Measurements from ENCODE around the gene C1QTNF1. TPM values are rescaled to one million over a fixed set of nuclear protein-coding genes. Genes with fewer than 3 reads are reported as not detected.

The C1QTNF1 gene
- total and polyA plus RNA-seq, 9 of the 15 experiments (the other 6 are each of a cell fraction or from before 2014, with no cell fraction given): 0.09 TPM; not detected in 8

DNA sequence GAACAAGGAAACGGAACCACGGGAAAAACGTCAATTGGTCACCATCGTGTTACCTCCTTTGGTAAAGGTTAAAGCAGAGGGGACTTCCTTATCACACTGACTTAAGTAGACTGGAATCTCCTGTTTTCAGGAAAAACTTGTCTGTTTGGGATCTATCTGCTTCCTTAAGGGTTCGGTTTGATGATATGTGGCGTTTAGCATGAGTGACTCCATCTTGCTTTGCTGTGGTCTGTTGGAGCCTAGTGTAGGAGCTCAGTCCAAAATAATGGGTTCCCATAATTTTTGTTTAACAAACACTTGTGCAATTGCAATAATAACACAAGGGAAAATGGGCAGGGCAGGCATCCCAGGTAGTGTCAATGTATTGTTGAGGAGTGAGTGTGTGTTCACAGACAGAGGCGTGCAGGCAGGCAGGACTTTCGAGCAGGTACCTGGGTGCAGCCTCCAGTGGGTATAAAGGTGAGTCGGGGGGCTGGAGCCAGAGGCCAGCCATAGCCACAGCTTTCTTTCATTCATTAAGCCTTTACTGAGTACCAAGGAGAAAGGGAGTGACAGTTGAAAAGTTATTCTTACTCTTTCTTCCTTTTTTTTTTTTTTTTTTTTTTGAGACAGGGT is 46.4 kb downstream of the C1QTNF1 start (continued):
- TF ChIP-seq, protein P1, sequence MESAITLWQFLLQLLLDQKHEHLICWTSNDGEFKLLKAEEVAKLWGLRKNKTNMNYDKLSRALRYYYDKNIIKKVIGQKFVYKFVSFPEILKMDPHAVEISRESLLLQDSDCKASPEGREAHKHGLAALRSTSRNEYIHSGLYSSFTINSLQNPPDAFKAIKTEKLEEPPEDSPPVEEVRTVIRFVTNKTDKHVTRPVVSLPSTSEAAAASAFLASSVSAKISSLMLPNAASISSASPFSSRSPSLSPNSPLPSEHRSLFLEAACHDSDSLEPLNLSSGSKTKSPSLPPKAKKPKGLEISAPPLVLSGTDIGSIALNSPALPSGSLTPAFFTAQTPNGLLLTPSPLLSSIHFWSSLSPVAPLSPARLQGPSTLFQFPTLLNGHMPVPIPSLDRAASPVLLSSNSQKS (CRISPR knock-in tag; IDR thresholded peaks at IDR 0.05): no peak
- TF ChIP-seq BACH1 (tag; IDR thresholded peaks at IDR 0.05) (no peak), GTF2A2 (tag; IDR thresholded peaks at IDR 0.05) (0 out of 2 replicates have a peak, but pooled peaks have one; percentile 27), ZNF644 (tag; IDR thresholded peaks at IDR 0.05; ENCODE audit: low read depth) (0 out of 2 replicates have a peak, but pooled peaks have one; percentile 37), ZNF134 (CRISPR knock-in tag; conservative IDR thresholded peaks at IDR 0.05) (no peak), ZNF354B (CRISPR knock-in tag; IDR thresholded peaks at IDR 0.05) (no peak), CBFA2T3 (IDR thresholded peaks at IDR 0.05) (no peak), ZNF175 (CRISPR knock-in tag; IDR thresholded peaks at IDR 0.05; ENCODE audit: low read depth) (0 out of 2 replicates have a peak, but pooled peaks have one; percentile 42), NFE2 (IDR thresholded peaks at IDR 0.05; ENCODE audit: low read depth) (no peak), PTTG1 (tag; IDR thresholded peaks at IDR 0.05; ENCODE audit: low read depth) (peak; percentile 73), HCFC1 (IDR thresholded peaks at IDR 0.05; ENCODE audit: low read depth, low read length) (no peak), ZNF445 (CRISPR knock-in tag; IDR thresholded peaks at IDR 0.05; ENCODE audit: low read depth) (no peak)
- TF ChIP-seq, protein P2, sequence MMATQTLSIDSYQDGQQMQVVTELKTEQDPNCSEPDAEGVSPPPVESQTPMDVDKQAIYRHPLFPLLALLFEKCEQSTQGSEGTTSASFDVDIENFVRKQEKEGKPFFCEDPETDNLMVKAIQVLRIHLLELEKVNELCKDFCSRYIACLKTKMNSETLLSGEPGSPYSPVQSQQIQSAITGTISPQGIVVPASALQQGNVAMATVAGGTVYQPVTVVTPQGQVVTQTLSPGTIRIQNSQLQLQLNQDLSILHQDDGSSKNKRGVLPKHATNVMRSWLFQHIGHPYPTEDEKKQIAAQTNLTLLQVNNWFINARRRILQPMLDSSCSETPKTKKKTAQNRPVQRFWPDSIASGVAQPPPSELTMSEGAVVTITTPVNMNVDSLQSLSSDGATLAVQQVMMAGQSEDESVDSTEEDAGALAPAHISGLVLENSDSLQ (IDR thresholded peaks at IDR 0.05): no peak
- TF ChIP-seq, protein P3, sequence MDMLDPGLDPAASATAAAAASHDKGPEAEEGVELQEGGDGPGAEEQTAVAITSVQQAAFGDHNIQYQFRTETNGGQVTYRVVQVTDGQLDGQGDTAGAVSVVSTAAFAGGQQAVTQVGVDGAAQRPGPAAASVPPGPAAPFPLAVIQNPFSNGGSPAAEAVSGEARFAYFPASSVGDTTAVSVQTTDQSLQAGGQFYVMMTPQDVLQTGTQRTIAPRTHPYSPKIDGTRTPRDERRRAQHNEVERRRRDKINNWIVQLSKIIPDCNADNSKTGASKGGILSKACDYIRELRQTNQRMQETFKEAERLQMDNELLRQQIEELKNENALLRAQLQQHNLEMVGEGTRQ (CRISPR knock-in tag; IDR thresholded peaks at IDR 0.05): no peak
- TF ChIP-seq, protein P4, sequence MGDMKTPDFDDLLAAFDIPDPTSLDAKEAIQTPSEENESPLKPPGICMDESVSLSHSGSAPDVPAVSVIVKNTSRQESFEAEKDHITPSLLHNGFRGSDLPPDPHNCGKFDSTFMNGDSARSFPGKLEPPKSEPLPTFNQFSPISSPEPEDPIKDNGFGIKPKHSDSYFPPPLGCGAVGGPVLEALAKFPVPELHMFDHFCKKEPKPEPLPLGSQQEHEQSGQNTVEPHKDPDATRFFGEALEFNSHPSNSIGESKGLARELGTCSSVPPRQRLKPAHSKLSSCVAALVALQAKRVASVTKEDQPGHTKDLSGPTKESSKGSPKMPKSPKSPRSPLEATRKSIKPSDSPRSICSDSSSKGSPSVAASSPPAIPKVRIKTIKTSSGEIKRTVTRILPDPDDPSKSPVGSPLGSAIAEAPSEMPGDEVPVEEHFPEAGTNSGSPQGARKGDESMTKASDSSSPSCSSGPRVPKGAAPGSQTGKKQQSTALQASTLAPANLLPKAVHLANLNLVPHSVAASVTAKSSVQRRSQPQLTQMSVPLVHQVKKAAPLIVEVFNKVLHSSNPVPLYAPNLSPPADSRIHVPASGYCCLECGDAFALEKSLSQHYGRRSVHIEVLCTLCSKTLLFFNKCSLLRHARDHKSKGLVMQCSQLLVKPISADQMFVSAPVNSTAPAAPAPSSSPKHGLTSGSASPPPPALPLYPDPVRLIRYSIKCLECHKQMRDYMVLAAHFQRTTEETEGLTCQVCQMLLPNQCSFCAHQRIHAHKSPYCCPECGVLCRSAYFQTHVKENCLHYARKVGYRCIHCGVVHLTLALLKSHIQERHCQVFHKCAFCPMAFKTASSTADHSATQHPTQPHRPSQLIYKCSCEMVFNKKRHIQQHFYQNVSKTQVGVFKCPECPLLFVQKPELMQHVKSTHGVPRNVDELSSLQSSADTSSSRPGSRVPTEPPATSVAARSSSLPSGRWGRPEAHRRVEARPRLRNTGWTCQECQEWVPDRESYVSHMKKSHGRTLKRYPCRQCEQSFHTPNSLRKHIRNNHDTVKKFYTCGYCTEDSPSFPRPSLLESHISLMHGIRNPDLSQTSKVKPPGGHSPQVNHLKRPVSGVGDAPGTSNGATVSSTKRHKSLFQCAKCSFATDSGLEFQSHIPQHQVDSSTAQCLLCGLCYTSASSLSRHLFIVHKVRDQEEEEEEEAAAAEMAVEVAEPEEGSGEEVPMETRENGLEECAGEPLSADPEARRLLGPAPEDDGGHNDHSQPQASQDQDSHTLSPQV (IDR thresholded peaks at IDR 0.05): 0 out of 2 replicates have a peak, but pooled peaks have one; percentile 25
- TF ChIP-seq, protein P5, sequence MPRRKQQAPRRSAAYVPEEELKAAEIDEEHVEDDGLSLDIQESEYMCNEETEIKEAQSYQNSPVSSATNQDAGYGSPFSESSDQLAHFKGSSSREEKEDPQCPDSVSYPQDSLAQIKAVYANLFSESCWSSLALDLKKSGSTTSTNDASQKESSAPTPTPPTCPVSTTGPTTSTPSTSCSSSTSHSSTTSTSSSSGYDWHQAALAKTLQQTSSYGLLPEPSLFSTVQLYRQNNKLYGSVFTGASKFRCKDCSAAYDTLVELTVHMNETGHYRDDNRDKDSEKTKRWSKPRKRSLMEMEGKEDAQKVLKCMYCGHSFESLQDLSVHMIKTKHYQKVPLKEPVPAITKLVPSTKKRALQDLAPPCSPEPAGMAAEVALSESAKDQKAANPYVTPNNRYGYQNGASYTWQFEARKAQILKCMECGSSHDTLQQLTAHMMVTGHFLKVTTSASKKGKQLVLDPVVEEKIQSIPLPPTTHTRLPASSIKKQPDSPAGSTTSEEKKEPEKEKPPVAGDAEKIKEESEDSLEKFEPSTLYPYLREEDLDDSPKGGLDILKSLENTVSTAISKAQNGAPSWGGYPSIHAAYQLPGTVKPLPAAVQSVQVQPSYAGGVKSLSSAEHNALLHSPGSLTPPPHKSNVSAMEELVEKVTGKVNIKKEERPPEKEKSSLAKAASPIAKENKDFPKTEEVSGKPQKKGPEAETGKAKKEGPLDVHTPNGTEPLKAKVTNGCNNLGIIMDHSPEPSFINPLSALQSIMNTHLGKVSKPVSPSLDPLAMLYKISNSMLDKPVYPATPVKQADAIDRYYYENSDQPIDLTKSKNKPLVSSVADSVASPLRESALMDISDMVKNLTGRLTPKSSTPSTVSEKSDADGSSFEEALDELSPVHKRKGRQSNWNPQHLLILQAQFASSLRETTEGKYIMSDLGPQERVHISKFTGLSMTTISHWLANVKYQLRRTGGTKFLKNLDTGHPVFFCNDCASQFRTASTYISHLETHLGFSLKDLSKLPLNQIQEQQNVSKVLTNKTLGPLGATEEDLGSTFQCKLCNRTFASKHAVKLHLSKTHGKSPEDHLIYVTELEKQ (CRISPR knock-in tag; IDR thresholded peaks at IDR 0.05): no peak
- TF ChIP-seq, protein P6, sequence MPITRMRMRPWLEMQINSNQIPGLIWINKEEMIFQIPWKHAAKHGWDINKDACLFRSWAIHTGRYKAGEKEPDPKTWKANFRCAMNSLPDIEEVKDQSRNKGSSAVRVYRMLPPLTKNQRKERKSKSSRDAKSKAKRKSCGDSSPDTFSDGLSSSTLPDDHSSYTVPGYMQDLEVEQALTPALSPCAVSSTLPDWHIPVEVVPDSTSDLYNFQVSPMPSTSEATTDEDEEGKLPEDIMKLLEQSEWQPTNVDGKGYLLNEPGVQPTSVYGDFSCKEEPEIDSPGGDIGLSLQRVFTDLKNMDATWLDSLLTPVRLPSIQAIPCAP (CRISPR knock-in tag; IDR thresholded peaks at IDR 0.05; ENCODE audit: borderline replicate concordance): no peak

All from K562 (cell line).